ENCODE data around the gene PRIM1. TPM values are rescaled to one million over a fixed set of nuclear protein-coding genes. Genes with fewer than 3 reads are reported as not detected.

PRIM1 gene
- total and polyA plus RNA-seq, 2 of the 13 experiments (the other 11 are each of a cell fraction or from before 2014, with no cell fraction given): 30.0 to 47.3 TPM

DNA sequence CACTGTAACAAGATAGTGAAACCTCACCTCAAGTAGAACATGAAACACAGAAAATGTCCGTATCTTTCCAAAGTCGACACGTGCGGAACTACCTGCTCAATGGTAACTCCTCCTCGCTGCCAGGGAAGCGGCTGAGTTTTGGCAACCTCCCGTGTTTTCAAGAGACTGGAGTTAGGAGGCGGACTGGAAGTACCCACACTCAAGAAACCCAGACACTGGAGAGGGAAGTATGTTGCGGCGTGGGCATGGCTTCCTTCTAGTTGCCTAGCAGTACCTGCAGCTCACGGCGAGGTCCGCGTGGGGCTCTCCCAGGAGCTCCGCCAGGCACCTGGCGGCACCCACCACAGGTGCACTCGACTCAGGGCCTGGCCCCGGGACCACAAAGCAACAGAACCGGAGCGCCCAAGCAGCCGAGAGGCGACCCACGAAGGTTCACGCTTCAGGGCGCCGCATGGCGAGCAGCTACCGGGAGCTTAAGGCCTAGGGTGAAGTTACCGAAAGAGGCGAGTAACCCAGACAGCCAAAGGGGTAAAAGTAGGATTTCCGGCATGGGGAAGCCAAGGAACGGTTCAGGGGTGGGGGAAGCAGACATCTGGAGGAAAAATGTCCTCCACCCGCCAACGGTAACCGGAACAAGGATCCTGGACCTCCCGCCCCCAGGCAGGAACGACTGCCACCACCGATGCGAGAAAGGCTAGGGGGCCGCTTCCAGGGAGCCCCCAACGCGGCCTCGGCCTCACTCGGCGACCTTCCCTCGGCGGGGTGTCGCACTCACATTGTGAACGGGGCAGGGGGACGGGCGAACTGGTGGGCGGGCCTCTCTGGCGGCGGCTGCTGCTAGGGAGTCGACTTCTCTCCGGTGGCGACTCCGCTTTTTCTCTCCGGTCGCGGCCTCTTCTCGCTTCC lies 64.6 kb downstream of the PRIM1 start (continued):
- TF ChIP-seq PBX3 (CRISPR knock-in tag; IDR thresholded peaks at IDR 0.05; ENCODE audit: borderline replicate concordance) (0 out of 2 replicates have a peak, but pooled peaks have one; percentile 70), PATZ1 (CRISPR knock-in tag; IDR thresholded peaks at IDR 0.05) (peak; percentile 70), MIER3 (CRISPR knock-in tag; IDR thresholded peaks at IDR 0.05; ENCODE audit: borderline replicate concordance) (0 out of 2 replicates have a peak, but pooled peaks have one; percentile 19), RNF2 (conservative IDR thresholded peaks at IDR 0.05; ENCODE audit: low read depth) (no peak), ZSCAN30 (CRISPR knock-in tag; IDR thresholded peaks at IDR 0.05) (no peak; the same call in 1 of the 2 replicates), HOXA9 (CRISPR knock-in tag; IDR thresholded peaks at IDR 0.05; ENCODE audit: borderline replicate concordance) (0 out of 2 replicates have a peak, but pooled peaks have one; percentile 34), ZNF703 (CRISPR knock-in tag; IDR thresholded peaks at IDR 0.05; ENCODE audit: borderline replicate concordance) (peak; percentile 89; the same call in 1 of the 2 replicates), HBP1 (CRISPR knock-in tag; IDR thresholded peaks at IDR 0.05; ENCODE audit: low read depth) (peak; percentile 39; the same call in 1 of the 2 replicates), MED8 (CRISPR knock-in tag; IDR thresholded peaks at IDR 0.05; ENCODE audit: insufficient replicate concordance) (peak; percentile 30), ZNF776 (CRISPR knock-in tag; IDR thresholded peaks at IDR 0.05) (peak; percentile 60; the same call in 1 of the 2 replicates), TOPORS (CRISPR knock-in tag; IDR thresholded peaks at IDR 0.05) (peak; percentile 91; the same call in 1 of the 2 replicates), ZNF234 (CRISPR knock-in tag; conservative IDR thresholded peaks at IDR 0.05) (peak; percentile 90; the same call in 1 of the 2 replicates), BHLHE40 (IDR thresholded peaks at IDR 0.05; ENCODE audit: low read length) (no peak; the same call in 1 of the 2 replicates), PLSCR1 (CRISPR knock-in tag; IDR thresholded peaks at IDR 0.05; ENCODE audit: borderline replicate concordance) (no peak), TAF15 (IDR thresholded peaks at IDR 0.05; ENCODE audit: low read depth, low read length, poor library complexity, severe bottlenecking) (no peak)
- TF ChIP-seq, protein P1, sequence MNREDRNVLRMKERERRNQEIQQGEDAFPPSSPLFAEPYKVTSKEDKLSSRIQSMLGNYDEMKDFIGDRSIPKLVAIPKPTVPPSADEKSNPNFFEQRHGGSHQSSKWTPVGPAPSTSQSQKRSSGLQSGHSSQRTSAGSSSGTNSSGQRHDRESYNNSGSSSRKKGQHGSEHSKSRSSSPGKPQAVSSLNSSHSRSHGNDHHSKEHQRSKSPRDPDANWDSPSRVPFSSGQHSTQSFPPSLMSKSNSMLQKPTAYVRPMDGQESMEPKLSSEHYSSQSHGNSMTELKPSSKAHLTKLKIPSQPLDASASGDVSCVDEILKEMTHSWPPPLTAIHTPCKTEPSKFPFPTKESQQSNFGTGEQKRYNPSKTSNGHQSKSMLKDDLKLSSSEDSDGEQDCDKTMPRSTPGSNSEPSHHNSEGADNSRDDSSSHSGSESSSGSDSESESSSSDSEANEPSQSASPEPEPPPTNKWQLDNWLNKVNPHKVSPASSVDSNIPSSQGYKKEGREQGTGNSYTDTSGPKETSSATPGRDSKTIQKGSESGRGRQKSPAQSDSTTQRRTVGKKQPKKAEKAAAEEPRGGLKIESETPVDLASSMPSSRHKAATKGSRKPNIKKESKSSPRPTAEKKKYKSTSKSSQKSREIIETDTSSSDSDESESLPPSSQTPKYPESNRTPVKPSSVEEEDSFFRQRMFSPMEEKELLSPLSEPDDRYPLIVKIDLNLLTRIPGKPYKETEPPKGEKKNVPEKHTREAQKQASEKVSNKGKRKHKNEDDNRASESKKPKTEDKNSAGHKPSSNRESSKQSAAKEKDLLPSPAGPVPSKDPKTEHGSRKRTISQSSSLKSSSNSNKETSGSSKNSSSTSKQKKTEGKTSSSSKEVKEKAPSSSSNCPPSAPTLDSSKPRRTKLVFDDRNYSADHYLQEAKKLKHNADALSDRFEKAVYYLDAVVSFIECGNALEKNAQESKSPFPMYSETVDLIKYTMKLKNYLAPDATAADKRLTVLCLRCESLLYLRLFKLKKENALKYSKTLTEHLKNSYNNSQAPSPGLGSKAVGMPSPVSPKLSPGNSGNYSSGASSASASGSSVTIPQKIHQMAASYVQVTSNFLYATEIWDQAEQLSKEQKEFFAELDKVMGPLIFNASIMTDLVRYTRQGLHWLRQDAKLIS (CRISPR knock-in tag; IDR thresholded peaks at IDR 0.05): 0 out of 2 replicates have a peak, but pooled peaks have one; percentile 25
